Heart right ventricle (tissue), 16 donors: ENCODE measurements around the gene PIANP. TPM values are rescaled to one million over a fixed set of nuclear protein-coding genes. Genes with fewer than 3 reads are reported as not detected.
A peak's percentile ranks its signal among the peaks of the same experiment; 100 is the strongest.
"Not testable (repeated sequence)": the region's sequence is repeated elsewhere in the genome, so short reads cannot be mapped to it uniquely, and the experiment has no call there.

Source experiments
- ATAC-seq, 8 donors: fragments of 200-7000 bp; cut with Tn5 transposase; one replicate each; pipeline ENCODE4 v1.9.1; 2020; ENCODE audit warnings: mild to moderate bottlenecking in 8 of 8, moderate library complexity in 8 of 8, moderate number of reproducible peaks in 1 of 8
- DNase-seq, 2 donors: peaks; one replicate each; pipeline ENCODE4 v3.0.0-alpha.2; 2020
- H3K27ac ChIP-seq, 10 donors: fragments of 200-600 bp; sonication (generic) in 2 of 10; one replicate each; pipeline versions ENCODE4 v1.5.0 to v1.8.0; 2020 to 2022; ENCODE audit warnings: mild to moderate bottlenecking in 3 of 10
- H3K27me3 ChIP-seq, 7 donors: fragments of 200-600 bp; one replicate each; pipeline ENCODE4 v1.8.0; 2021 to 2022; ENCODE audit warnings: mild to moderate bottlenecking in 2 of 7
- H3K36me3 ChIP-seq, 9 donors: fragments of 200-600 bp; sonication (generic) in 1 of 9; one replicate each; pipeline versions ENCODE4 v1.5.0 to v1.8.0; 2020 to 2022; ENCODE audit warnings: mild to moderate bottlenecking in 2 of 9
- H3K4me1 ChIP-seq, 9 donors: fragments of 200-600 bp; sonication (generic) in 1 of 9; one replicate each; pipeline versions ENCODE4 v1.5.0 to v1.8.0; 2020 to 2022; ENCODE audit warnings: mild to moderate bottlenecking in 4 of 9
- H3K4me3 ChIP-seq, 10 donors: fragments of 200-600 bp; sonication (generic) in 2 of 10; one replicate each; pipeline versions ENCODE4 v1.5.0 to v1.8.0; 2020 to 2022; ENCODE audit warnings: mild to moderate bottlenecking in 7 of 10, moderate library complexity in 2 of 10
- H3K9me3 ChIP-seq, 11 donors: fragments of 200-600 bp in 10 of 11; sonication (generic) in 2 of 11; one replicate each; pipeline versions ENCODE4 v1.5.0 to v1.8.0; 2013 to 2022; ENCODE audit warnings: mild to moderate bottlenecking in 2 of 11, control low read depth in 1 of 11, moderate library complexity in 1 of 11
- WGBS, 2 donors: extraction: QIAGEN DNeasy Blood & Tissue Kit; methylation state at CpG; one replicate each; pipeline ENCODE4 v1.1.7; 2013; ENCODE audit warnings: inconsistent platforms in 1 of 2; 5-methylcytosine and 5-hydroxymethylcytosine counted together
- intact Hi-C, 10 donors: fragments of 100-400 bp; cut with DNase I; formaldehyde crosslinking; loops; one replicate each; pipeline versions ENCODE4 v1.11.1 to v1.14.2; 2022
- long read RNA-seq, 3 donors: library from polyadenylated mRNA; unstranded; transcript quantifications; one replicate each; pipeline ENCODE4 v2.0.0, GENCODE V29; 2020 to 2021
- polyA plus RNA-seq, 2 donors: library from polyadenylated mRNA; stranded (reverse); fragments of 200-250 nt; gene quantifications; one replicate each; pipeline ENCODE4 v1.2.3, GENCODE V29; 2013
- total RNA-seq, 10 donors: library from RNA; stranded (reverse); fragmentation: NEBNext Ultra II Directional in 3 of 10; extraction: Animal tissue kit (Norgen Biotek cat#: 25700) in 3 of 10; gene quantifications; one replicate each; pipeline versions ENCODE4 v1.2.1 to v1.2.4, GENCODE V29; 2021 to 2023
- TF ChIP-seq, protein P1 (sequence below), 9 donors: fragments of 200-600 bp; sonication (generic) in 2 of 9; IDR thresholded peaks; one replicate each; pipeline versions ENCODE4 v1.5.0 to v1.8.0; 2021 to 2022; ENCODE audit warnings: antibody characterized with exemption in 9 of 9, mild to moderate bottlenecking in 5 of 9, moderate library complexity in 1 of 9
- donor health status: Arrhythmogenic right ventricular cardiomyopathy.
- donor health status: ischemic (EF 13 %, LVEDD 7.1; RV severe dilation, severe dysfunction).
- donor health status: healthy with polysubstance abuse.
- donor health status: DM: no; HTN: yes; CAD: no.
- donor health status: DM: no; HTN: no; CAD: no.
- donor health status: ischemic (EF 25% LVEDD 6.9; RV normal size, moderate dysfunction).
- donor health status: ischemic (EF 25% LVEDD 5.7; RV mildly dilated, moderate dysfunction).
- donor health status: healthy.
- donor health status: DM: yes; HTN: yes; CAD: no.
- donor health status: Ischemic cardiomyopathy.
- donor health status: ischemic (EF 35%, LVEDD 5.7; RV mildly dilated, moderate dysfunction).
- donor health status: nonischemic (EF 11% LVEDD 7.7; RV severe dilation, severe dysfunction).
- donor health status: DM: yes; HTN: yes; CAD: no.
- donor health status: PGD.
- donor health status: ischemic (EF 29% LVEDD 5.4; RV normal size, mild dysfunction).
- donor health status: nonischemic (EF 23%, LVEDD 6.1; RV moderate dilation, normal function).

PIANP gene, protein sequence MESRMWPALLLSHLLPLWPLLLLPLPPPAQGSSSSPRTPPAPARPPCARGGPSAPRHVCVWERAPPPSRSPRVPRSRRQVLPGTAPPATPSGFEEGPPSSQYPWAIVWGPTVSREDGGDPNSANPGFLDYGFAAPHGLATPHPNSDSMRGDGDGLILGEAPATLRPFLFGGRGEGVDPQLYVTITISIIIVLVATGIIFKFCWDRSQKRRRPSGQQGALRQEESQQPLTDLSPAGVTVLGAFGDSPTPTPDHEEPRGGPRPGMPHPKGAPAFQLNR
- total RNA-seq (under 1 TPM in 4 of 10 donors, not detected in 6; 0.12 to 0.54 (median 0.25) TPM), polyA plus RNA-seq (under 1 TPM; 0.22 to 0.58 TPM)
- long read RNA-seq, donor 1, result 0 reads
- long read RNA-seq, donor 2, result 0 reads
- long read RNA-seq, donor 3, result 0 reads

DNA sequence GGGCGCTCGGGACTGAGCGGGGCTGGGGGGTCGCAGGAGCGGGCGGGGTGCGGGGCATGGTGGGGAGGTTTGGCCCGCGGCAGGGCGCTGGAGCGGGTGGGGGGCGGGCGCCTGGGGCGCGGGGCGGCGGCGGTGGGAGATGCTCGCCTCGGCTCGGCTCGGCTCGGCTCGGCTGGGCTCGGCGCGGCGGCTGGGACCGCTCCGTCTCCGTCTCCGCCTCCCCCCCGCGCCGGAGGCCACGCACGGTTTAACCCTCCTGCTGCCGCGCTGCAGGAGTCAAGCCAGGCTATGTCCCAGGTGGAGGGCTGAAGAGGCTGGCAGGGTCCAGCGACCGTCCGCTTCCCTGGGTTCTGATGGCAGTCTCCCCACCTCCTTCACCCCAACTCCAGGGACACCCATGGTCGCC lies at the start of gene PIANP:
Gene PIANP (minus strand): TSS at position 170 of the 406 bp plus-strand sequence. CDS start 2,754 bp downstream, outside the sequence.
- H3K9me3 ChIP-seq, result no peaks in the 10 kb centered on the region
- WGBS, 2 donors, result 1% methylated on average over 22 to 42 of the region's 43 CpGs
- TF ChIP-seq, protein P1, sequence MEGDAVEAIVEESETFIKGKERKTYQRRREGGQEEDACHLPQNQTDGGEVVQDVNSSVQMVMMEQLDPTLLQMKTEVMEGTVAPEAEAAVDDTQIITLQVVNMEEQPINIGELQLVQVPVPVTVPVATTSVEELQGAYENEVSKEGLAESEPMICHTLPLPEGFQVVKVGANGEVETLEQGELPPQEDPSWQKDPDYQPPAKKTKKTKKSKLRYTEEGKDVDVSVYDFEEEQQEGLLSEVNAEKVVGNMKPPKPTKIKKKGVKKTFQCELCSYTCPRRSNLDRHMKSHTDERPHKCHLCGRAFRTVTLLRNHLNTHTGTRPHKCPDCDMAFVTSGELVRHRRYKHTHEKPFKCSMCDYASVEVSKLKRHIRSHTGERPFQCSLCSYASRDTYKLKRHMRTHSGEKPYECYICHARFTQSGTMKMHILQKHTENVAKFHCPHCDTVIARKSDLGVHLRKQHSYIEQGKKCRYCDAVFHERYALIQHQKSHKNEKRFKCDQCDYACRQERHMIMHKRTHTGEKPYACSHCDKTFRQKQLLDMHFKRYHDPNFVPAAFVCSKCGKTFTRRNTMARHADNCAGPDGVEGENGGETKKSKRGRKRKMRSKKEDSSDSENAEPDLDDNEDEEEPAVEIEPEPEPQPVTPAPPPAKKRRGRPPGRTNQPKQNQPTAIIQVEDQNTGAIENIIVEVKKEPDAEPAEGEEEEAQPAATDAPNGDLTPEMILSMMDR (IDR thresholded peaks at IDR 0.05), result no peak
- H3K27me3 ChIP-seq, result peaks cover 12 to 100% (median 87%) of the 10 kb centered on the region in 7 donors
- no peaks in the 10 kb centered on the region for H3K36me3 ChIP-seq
- peaks cover 3 to 16% (median 11%) of the 10 kb centered on the region in 9 donors for H3K4me1 ChIP-seq
- intact Hi-C loops, result no loop called here
- ATAC-seq (peak in 6 of 8 donors; percentile 38 to 77 (median 50)), DNase-seq (peak in 1 of 2 donors; percentile 48)
- peak within 1 kb of the TSS; percentile 25 to 54 (median 45) for H3K4me3 ChIP-seq
- H3K27ac ChIP-seq, result no peak within 1 kb of the TSS

DNA sequence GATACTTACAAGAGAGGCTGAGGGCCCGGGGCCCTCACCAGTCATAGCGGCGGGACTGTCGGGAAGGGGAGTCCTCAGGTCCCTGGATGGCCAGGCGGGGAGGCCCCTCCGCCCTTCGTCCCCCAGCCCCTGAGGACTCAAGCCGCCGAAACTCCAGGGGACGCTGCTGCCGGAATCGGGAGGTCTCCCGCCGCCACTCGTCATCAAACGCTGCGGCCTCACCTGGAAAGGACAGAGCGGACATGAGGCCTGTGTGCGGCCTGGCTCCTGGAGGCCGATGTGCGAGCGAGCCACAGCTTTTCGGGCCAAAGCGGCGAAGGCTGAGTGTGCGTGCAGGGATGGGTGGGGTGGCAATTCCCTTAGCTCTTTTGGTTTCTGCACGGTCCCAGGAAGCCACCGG lies 48.1 kb upstream of the PIANP start:
- DNase-seq, result no peak
- intact Hi-C loops, result no loop called here
- 93 to 96% methylated on average over 28 of the region's 28 CpGs for WGBS, 2 donors
- H3K27me3 ChIP-seq, result no peaks in the 10 kb centered on the region
- peaks cover 5 to 36% (median 21%) of the 10 kb centered on the region in 9 donors for H3K4me1 ChIP-seq
- ATAC-seq, result no peak
- peaks cover 0 to 62% (median 45%) of the 10 kb centered on the region in 9 donors for H3K36me3 ChIP-seq
- H3K27ac ChIP-seq, result no peak overlapping the region
- TF ChIP-seq, protein P1 (IDR thresholded peaks at IDR 0.05), result no peak
- H3K9me3 ChIP-seq, result no peaks in the 10 kb centered on the region
- no peak overlapping the region for H3K4me3 ChIP-seq

DNA sequence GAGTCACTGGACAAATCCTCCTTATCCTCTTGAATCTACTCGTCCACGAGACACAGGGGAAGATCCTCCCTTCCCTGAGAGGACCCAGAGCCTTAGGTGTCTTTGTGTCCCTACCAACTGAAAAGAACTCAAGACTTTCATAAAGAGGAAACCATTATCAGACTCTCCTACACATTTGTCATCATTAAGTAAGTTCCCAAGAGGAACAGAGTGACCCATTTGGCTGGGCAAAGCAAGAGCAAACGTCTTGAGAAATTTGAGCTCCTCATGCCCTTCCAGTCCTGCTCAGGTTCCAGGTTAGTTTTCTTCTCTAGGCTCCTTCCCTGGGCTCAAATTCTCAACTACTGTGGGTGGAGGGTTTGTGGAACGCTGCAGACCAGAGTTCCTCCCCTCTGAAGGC lies 46.6 kb upstream of the PIANP start:
- ATAC-seq, result no peak
- TF ChIP-seq, protein P1 (IDR thresholded peaks at IDR 0.05), result no peak
- no peak for DNase-seq
- 73 to 76% methylated on average over 4 of the region's 4 CpGs for WGBS, 2 donors
- peaks cover 0 to 62% (median 45%) of the 10 kb centered on the region in 9 donors for H3K36me3 ChIP-seq
- no peak overlapping the region for H3K4me3 ChIP-seq
- no peaks in the 10 kb centered on the region for H3K27me3 ChIP-seq
- peak overlapping the region in 1 of 10 donors; percentile 1 for H3K27ac ChIP-seq
- no peaks in the 10 kb centered on the region for H3K9me3 ChIP-seq
- intact Hi-C loops, result no loop called here
- peaks cover 4 to 31% (median 16%) of the 10 kb centered on the region in 9 donors for H3K4me1 ChIP-seq

DNA sequence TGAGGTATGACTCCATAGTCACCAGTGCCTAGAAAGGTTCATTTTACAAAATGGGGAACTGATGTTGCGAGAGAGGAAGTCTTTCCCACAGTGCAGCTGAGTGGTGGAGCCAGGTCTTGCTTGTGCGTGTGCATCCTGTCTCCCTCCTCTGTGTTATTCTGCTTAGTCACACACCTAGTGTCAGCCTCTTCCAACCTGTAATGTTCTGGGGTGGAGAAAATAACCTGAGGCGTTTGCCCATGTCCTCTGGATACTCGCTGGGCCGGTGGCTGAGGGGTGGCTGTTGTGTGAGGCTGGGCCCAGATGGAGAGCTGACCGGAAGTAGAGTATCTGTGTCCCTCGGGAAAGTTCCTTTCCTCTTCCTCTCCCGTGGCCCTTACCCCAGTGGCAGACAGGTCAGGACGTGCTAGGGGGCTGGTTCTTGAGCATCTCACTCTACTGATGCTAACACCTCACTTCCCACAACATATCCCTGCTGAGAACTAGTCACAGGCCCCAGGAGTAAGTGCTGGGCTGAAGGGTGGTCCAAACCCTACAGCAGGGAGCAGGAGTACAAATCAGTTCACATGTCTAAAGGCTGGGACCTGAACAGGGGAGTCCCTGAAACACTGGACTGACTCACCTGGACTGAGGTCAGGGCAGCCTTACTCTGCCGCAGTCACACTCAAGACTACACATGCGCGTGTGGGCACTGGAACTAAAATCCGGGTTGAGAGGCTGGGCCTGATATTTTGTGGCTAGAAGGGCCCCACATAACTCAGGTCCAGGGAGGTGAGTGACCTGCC lies 45.3 kb upstream of the PIANP start:
- Histone ChIP-seq H3K4me1 (peaks cover 0 to 18% (median 8%) of the 10 kb centered on the region in 9 donors), H3K4me3 (no peak overlapping the region), H3K9me3 (no peaks in the 10 kb centered on the region), H3K36me3 (peaks cover 0 to 51% (median 33%) of the 10 kb centered on the region in 9 donors), H3K27ac (peak overlapping the region in 8 of 10 donors; percentile 27 to 86 (median 50)), H3K27me3 (no peaks in the 10 kb centered on the region)
- peak; percentile 32 to 60 (median 46) for ATAC-seq
- no peak for DNase-seq
- TF ChIP-seq, protein P1 (IDR thresholded peaks at IDR 0.05), result no peak
- intact Hi-C loops, result no loop called here
- WGBS, 2 donors, result 55 to 62% methylated on average over 13 of the region's 13 CpGs

DNA sequence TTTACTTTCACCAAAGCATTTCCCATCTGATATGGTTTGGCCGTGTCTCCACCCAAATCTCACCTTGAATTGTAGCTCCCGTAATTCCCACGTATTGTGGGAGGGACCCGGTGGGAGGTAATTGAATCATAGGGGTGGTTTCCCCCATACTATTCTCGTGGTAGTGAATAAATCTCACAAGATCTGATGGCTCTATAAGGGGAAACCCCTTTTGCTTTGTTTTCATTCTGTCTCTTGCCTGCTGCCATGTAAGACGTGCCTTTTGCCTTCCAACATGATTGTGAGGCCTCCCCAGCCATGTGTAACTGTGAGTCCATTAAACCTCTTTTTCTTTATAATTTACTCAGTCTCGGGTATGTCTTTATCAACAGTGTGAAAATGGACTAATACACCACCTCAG lies 42.7 kb upstream of the PIANP start:
- H3K36me3 ChIP-seq, result peaks cover 0 to 25% (median 7%) of the 10 kb centered on the region in 9 donors
- DNase-seq, H3K27me3 ChIP-seq, ATAC-seq, H3K9me3 ChIP-seq, H3K4me3 ChIP-seq, intact Hi-C loops, H3K27ac ChIP-seq: not testable (repeated sequence)
- H3K4me1 ChIP-seq, result peaks cover 0 to 17% (median 8%) of the 10 kb centered on the region in 9 donors
- 72 to 75% methylated on average over 7 of the region's 7 CpGs for WGBS, 2 donors
